Fibroblast of skin of scalp (primary cell): Measurements from ENCODE around the gene PTPRD.
"Not testable (repeated sequence)": the region's sequence is repeated elsewhere in the genome, so short reads cannot be mapped to it uniquely, and the experiment has no call there.

ENCODE experiments used
- DNase-seq: peaks from one replicate; pipeline ENCODE4 v3.0.0-alpha.2; 2013

PTPRD gene

DNA sequence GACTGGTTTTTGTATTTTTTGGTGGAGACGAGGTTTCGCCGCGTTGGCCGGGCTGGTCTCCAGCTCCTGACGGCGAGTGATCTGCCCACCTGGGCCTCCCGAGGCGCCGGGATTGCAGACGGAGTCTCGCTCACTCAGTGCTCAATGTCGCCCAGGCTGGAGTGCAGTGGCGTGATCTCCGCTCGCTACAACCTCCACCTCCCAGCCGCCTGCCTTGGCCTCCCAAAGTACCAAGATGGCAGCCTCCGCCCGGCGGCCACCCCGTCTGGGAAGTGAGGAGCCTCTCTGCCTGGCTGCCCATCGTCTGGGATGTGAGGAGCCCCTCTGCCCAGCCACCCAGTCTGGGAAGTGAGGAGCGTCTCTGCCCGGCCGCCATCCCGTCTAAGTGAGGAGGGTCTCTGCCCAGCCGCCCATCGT, 163.6 kb downstream of the PTPRD start:
- DNase-seq = not testable (repeated sequence)

DNA sequence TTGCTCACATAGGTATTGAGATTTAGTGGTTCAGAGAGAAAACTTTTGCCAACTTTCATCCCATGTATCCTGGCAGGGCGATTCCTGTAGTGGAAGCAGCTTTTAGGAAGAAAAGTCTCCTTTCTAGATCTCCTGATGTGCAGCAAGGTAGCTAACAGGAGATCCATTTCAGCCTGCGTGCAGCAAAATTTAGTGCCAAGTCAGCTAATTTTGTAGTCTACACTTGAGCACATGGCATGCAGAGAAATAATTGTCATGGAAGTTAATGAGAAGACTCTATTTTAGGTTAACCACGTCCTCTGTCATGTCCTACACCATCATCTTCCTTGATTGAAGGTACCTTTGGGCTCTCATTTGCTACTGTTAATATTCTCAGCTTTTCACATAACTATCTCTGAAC, 165.8 kb downstream of the PTPRD start:
- DNase-seq = no peak

DNA sequence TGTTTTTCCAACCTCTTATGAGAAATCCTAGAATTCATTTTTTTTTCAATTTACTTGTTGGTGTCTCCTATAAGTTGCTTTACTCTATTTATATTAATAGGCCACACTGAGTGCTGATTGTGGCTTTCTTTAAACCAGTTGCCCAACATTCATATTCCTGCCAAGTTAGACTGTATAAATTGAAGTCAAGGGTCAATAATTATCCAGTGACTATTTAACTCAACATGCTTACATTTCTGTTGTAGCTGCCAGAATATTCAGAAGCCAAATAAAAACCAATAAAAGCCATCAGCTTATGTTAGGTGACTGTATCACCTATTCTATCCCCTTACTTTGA, 169.0 kb downstream of the PTPRD start:
- no peak for DNase-seq

DNA sequence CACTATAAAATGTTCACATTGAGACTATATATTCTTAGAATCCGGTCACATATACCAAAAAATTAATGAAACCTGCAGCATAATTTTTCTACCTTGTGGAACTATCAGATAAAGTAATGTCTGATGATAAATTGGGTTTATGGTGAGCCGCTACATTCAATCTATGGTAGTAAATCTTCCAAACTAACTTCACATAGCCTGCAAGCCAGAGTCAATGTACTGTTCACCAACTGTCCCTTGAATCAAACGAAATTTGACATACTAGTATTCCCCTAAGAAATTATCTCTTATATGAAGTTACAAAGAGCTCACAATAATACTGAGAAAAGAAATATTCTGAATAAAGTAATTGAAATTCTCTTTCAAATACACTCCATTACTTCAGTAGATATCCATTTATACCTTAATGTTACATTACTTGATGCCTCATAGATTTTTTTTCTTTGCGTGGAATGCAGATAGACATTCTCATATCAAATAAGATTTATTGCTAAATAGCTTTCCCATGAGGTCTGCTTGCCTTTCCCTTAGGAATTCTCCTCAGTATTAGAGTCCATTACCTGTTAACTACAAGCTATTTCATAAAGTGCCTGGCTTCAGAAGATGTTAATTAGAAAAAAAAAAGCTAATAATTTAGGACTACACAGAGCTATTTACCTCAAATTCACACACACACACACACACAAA, 169.5 kb downstream of the PTPRD start:
- DNase-seq = no peak

DNA sequence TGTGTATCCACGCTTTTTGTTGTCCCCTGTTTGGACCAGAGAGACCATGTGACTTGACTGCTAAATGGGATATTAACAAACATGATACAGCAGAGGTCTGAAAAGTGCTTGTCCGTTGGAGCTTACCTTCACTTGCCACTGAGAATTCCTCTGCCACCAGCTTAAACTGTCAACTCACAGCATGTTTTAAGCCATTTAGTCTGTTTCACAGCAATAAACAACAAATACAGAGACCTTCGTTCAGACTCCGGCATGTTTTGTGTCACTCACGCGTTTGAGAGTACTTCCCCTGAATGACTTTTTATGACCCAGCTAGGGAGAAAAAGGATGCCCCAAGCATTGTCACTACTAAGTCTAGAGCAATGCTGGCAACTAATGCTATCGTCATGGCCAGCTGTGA, 173.8 kb downstream of the PTPRD start:
- no peak for DNase-seq

DNA sequence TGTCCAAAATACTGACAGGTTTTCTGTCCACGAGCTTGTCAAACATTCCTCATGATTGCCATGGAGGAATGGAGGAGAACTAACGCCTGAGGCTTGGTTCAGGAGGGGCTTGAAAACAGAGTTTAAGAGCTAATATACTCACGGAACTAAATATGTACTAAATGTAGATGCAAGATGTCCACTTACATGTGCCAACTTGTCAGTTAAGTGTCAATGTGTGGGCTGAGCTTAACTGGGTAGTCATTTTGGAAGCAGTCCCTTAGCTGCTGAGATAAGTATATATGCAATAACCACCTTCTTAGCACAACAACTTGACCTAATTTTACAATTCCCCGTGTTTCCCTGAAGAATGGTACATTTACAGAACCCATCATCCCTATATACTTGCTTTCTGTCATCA, 176.0 kb downstream of the PTPRD start:
- no peak for DNase-seq

DNA sequence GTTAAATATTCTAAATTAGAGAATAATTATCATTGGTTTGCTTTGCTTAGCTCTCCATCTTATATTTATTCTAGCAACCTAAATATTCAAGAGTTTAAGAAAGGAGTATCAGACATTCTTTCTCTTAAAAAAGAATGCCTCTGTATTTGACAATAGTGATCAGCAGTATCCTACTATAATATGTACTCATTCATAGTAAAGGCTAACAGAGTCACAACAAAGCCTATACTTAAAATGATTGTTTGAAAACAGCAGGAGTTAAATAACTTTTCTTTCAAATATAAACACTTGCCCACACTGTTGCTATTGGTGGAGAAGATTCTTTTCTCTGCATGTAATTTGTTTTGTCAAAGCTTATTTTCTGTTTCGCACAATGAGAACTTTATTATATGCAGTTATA, 178.4 kb downstream of the PTPRD start:
- DNase-seq = no peak

DNA sequence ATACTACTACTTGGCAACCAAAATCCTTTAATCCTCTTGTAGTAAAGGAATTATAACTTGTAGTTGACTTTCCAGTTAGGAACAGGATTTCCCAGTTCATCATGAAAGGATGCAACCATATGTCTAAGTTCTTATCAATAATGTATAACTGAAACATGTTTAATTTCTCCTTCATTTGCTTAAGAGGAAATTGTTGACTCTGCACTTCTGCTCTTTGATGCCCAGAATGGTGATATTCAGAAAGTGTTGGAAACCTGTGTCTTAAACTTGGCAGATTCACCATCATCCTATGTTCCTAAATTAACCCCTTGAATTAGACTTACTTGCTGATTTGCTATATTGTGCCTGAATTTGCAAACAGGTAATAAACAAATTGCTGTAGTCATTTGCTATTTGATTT, 201.5 kb downstream of the PTPRD start:
- no peak for DNase-seq

DNA sequence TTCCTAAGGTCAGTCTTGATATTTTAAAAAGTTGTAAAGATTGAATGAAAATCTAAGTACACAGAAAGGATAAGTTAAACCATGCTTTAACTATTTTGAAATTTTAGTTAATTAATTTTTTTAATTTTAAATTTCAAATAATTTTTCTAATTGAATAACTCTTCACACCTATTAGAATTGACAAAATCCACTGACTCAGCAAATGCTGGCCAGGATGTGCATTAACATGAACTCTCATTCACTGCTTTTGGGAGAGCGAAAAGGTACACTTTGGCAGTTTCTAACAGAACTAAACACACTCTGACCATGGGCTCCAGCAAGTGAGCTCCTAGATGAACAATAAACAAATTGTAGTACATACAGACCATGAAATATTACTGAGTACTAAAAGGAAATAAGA, 209.5 kb downstream of the PTPRD start:
- DNase-seq = no peak

DNA sequence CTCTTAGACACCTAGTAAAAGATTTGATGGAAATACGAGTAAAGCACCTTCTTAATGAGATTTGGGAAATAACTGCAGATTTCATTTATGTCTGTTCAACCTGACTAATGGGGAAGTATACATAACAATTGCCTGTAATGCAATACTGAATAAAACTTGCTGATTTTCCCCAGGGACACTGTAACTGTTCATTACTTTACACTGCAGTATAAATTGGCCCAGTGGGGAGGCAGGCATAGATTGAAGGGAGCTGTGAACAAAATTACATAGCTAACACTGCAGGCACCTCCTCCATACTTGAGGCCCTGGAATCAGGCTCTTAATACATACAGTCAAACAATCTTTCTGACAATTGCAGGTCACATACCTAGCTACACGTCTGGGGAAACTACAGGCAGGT, 216.2 kb downstream of the PTPRD start:
- no peak for DNase-seq

DNA sequence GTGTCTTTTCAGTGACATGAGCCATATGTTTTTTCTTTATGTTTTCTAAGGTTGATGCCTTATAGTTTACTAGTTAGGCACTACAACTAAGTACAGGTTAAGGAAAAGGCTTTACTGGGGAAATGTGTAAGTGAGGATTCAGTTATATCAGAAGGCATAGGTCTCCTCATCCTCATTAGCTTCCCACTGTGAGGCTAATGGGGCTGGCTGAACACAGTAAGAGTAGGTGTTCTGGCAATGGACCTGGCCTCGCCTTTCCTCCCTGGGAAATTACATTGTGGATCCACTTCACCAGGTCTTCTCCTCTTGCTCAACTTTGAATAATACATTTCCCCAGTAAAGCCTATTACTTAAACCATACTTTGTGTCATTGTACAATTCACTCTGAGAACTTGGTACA, 225.5 kb downstream of the PTPRD start:
- DNase-seq = no peak

DNA sequence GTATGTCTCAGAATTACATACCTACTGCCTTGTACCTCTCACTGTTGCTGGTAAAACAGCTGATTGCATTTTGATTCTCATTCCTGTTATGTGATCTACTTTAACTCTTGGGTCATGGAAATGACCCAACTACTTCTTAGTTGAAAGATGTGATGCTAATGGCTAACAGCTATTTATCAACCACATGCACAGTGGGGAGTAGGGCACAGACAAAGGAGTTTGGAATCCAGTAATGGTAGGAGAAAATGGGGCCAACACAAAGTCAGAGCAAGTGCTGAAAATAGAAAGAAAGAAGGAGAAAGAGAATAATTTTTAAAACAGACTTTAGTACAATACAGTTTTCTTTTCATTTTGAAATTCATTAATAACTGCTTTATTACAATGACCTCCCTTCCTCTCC, 241.0 kb downstream of the PTPRD start:
- no peak for DNase-seq

DNA sequence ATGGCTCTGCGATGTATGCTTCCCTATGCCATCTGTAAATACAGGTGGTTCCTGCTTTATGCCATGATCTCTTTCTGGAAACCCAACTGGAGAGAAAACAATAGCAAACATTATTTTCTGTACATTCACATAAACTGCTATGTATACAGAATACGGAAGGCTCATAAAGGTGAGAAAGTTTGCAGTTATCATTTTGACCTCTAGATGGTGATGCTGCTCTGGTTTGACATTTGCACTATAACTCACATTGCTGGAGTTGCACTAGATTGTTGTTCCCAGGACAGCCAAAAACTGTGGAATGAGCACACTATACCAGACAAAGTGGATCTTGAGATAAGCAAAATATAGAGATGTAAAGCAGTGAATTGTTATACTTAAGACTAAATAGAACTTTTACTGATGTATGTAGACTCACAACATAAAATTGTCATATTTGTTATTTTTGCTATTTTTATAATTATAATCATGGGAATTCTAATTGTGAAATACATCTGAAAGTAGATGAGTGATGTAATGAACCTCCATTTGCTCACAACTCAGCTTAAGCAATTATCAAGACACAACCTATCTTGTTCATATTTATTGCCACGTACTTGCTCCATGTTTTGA, 246.5 kb downstream of the PTPRD start:
- DNase-seq = peak; percentile 40

DNA sequence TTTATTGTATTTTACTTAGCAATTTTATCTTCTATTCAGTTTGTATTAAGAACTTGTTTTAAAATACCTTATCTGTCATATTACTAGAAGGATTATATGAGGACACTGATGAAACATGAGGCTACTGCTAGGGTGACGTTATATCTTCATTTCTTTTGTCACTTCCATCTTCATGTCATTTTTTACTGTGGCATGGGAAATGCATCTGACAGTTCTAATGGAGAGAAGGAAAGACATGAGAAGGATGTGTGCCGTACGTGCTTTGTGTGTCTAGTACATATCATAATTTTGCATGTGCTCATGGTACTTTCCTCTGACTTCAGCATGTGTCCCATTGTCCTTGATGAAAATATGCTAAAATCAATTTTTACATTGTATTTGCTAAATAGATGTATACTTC, 258.2 kb downstream of the PTPRD start:
- DNase-seq = no peak

DNA sequence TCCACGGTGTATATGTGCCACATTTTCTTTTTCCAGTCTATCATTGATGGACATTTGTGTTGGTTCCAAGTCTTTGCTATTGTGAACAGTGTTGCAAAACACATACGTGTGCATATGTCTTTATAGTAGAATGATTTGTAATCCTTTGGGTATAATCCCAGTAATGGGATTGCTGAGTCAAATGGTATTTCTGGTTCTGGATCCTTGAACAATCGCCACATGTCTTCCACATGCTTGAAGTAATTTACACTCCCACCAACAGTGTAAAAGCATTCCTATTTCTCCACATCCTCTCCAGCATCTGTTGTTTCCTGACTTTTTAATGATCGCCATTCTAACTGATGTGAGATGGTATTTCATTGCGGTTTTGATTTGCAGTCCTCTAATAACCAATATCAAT, 267.2 kb downstream of the PTPRD start:
- DNase-seq = not testable (repeated sequence)

DNA sequence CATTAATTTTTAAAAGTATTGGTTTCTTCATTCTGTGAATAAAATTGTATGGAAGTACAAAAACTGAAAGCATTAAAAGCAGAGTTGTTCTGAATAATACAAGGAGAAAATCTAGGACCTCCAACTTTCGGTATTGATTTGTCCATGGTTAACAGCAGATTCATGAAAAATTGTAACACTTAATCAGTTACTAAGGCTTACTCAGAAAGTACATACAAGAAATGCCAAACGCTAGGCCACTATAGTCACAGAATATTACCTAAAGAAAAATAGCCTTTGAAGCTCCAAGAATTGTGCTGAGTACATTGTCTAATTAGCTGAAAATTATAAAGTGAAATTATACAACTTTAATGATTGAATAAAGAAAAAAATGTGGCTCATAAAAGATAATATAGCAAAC, 271.7 kb downstream of the PTPRD start:
- DNase-seq = no peak

DNA sequence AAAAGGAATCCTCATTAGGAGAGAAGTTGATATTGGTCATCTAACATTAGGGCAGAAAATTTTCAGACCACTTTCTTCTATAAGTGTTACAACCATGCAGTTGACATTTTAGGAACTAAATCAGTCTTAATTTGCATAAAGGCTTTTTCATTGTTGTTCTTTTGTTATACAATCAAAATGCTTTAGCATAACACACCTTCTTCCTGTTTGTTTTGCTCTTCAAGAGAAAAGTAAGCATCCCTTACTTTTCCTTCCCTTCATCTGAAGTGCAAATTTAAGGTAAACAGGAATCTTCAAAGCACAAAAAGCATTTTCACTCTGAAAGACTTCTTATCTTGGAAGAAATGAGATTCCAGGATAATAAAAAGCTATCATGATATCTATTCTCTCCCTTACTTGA, 273.6 kb downstream of the PTPRD start:
- DNase-seq = no peak

DNA sequence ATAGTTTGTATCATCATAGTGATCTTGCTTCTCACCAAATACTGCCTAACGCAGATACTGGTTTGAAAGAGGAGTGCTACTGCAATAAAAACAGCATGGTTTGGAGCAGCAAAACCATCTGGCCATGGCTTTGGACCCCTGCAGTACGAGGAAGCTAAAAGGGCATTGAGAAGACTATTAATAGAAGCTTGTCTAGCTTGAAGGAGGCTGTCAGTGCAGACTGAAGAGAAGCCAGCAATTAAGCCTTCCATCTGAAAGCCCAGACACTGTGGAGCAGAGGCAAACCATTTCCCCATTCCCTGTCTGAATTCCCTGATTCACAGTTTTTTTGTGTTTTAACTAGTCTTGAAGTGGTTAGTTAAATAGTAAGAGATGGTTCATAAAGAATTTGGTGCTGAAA, 281.6 kb downstream of the PTPRD start:
- DNase-seq = no peak

DNA sequence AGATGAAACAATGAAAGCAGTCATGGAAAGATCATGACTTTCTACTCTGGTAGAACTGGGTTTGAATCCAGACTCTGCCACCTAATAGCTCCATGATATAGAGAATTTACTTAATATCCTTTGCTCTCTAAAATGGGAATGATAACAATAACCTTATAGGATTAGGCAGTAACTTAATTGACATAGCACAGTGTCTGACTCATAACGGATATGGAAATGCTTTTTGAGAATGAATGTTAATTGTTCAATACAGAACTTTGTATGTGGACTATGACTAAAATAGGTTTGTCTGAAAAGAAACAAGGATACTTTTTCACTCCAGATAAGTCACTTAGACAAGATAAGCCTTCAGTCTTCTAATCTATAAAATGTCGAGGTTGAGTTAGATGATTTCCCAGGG, 330.7 kb downstream of the PTPRD start:
- no peak for DNase-seq

DNA sequence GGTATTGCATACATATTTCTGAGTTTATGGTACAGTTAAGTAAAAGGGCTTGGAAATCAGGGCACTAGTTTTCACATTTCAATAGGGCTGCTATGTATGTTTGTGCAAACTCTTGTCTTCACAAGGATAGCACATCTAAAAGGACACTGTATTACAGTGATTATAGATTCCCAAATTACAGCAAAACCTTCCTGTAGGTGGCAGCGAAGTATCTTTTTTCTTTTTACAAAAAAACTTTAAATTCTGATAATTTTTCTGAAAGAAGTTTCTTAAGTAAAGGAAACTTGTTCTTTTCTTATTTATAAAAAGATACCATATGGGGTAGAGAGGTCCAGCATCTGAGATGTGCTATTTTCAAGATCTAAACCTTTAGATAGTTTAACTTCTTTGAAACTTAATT, 337.8 kb downstream of the PTPRD start:
- DNase-seq = no peak

DNA sequence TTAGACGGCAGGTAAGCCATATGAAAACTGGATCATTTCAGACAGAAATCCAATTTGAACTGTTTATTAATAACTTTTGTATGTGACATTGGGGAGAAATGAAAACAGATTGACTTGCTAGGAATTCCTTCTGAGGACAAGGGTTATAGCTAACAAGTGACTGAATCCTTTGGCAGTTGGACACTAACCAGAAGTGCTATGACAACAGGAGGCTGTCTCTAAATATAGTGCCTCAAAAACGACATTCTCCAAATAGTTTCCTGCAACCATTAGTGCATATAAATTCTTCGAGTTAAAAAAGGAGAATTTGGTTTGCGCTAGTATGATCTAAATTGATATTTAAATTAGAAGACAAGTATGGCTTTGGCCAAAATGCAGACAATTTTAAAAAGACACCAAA, 338.6 kb downstream of the PTPRD start:
- peak; percentile 29 for DNase-seq

DNA sequence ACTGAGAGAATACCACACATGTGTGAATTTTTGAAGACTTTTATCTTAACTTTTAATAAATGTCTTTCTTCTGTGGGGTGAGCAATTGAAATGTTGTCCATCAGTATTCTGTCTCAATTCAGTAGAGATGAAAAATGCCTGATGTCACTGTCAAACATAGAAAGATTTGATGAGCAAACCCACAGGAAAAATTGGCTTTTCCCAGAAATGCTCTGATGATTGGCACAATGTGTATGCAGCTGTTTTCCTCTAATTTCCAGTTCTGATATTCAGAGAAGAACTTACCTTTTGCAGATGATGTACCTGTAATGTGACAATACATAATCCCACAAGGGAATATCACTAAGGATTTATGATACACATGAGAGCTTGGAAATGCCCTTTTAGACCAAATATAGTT, 340.0 kb downstream of the PTPRD start:
- DNase-seq = no peak

DNA sequence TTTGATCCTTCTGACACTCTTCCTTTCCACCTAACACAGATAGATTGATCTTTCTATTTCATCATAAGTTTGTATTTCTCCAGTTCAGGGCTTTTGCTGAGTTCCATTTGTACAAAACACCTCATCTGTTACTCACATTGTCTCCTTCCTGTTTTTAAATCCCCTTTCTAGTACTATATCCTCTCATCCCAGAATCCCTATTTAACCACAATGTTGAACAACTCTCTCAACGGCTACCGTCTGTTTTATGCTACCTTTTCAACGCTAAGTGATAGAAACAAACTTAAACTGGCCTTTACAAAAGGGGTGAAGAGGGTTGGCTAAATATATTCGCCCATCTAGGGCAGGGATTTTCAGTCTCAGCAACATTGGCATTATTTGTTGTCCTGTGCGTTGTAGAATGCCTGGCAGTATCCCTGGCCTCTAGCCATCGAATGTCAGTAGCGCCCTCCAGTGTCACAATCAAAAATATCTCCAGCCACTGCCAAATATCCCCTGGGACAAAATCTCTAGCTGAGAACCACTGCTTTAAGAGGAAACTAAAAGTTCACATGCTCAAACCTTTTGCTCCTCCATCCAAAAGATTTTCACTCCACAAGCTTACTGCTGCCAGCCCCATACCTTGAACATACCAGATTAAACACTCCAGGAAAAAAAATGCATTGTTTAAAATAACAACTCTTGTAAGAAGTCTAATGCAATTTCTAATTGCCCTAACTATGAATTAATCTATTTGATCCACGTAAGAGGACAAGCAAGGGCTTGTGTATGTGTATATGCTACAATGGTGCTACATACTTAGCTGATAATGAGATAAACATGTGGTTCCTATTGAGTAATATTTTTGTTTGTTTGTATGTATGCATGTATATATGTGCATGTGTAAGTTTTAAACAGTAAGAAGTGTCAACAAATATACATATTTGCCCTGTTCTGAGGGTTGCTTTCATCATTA, 344.0 kb downstream of the PTPRD start:
- peak; percentile 18 for DNase-seq

DNA sequence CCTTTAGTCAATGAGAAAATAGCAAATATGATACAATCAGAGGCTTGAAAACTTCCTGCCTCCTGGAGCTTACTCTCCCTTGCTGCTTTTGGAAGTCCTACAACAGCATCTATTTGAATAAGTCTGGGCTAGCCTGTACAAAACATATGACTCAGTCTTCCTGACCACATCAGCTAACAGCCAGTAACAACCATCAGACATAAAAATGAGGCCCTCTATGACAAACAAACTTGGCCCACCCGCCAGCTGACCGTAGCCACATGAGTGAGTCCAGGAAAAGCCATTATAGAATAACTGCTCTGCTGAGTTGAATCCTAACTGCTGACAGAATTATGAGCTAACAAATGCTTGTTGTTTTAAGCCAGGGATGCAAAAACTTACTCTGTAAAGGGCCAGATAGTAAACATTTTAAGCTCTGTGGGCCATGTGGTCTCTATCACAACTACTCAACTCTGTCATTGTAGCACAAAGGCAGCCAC, 347.6 kb downstream of the PTPRD start:
- peak; percentile 39 for DNase-seq
